BLaER1 treated with 17β-estradiol and CSF1 and Interleukin-3, amounts not matched to agents 10 nM and 100 nM (cell line): ENCODE data around the gene CHRNB1.

Experiments used
- H3K27ac ChIP-seq, 11 experiments: shearing (Covaris generic); formaldehyde crosslinking; 2 replicates each; pipeline ENCODE4 v1.8.1; 2022
- H3K27me3 ChIP-seq, 11 experiments: shearing (Covaris generic); formaldehyde crosslinking; 2 replicates each; pipeline ENCODE4 v1.8.1; 2022
- H3K36me3 ChIP-seq, 11 experiments: shearing (Covaris generic); formaldehyde crosslinking; 2 replicates each; pipeline ENCODE4 v1.8.1; 2022
- H3K4me1 ChIP-seq, 10 experiments: shearing (Covaris generic); formaldehyde crosslinking; 2 replicates each; pipeline ENCODE4 v1.8.1; 2022
- H3K4me2 ChIP-seq, 11 experiments: shearing (Covaris generic); formaldehyde crosslinking; 2 replicates each; pipeline ENCODE4 v1.8.1; 2022
- H3K4me3 ChIP-seq, 10 experiments: shearing (Covaris generic); formaldehyde crosslinking; 2 replicates each; pipeline ENCODE4 v1.8.1; 2022
- H3K9ac ChIP-seq, 11 experiments: shearing (Covaris generic); formaldehyde crosslinking; 2 replicates each; pipeline ENCODE4 v1.8.1; 2022
- H3K9me3 ChIP-seq, 11 experiments: shearing (Covaris generic); formaldehyde crosslinking; replicated peaks in 1 of 11; 2 replicates each; pipeline ENCODE4 v1.8.1; 2022
- H4K20me1 ChIP-seq, 11 experiments: shearing (Covaris generic); formaldehyde crosslinking; 2 replicates each; pipeline ENCODE4 v1.8.1; 2022
- Cebpa-rat ChIP-seq, 11 experiments: shearing (Covaris generic); IDR thresholded peaks; 2 replicates each; pipeline ENCODE4 v1.8.1; 2022

CHRNB1 gene

DNA sequence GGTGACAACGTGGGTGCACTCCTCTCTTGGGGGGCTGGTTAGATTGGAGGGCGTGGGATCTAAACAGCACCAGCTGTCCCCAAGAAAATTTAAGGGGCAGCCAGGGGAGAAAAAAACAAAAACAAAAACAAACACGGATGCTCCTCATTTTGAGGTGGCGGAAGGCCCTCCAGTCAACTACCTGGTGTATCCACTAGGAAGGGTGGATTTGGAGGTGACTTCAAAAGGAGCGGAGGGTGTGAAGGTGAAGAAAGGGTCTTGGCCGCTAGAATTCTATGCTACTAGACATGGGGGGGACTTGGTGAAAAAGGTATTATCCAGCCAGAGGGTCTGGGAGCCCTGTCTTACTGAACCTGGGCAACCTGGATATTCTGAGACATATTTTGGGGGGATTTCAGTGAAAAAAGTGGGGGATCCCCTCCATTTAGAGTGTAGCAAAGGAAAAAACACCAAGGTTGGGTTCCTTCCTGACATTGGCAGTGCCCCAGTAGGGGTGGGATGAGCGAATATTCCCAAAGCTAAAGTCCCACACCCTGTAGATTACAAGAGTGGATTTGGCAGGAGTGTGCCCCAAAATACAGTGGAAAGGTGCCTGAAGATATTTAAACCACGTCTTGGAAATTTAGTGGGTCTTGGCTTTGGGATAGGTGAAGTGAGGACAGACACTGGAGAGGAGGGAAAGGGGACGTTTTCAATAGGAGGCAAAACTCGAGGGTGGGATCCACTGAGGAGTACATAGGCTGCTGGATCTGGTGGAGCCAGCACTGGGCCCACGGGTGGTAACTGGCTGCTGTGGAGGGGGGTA, 6.0 kb upstream of the CHRNB1 start:
- peak overlapping the region; percentile 92 to 99 (median 95) for H3K4me2 ChIP-seq
- H3K27me3 ChIP-seq: peaks cover 66 to 72% (median 69%) of the 10 kb centered on the region in 11 experiments
- peak overlapping the region in 10 of 11 experiments; percentile 34 to 82 (median 60); a peak in 15 of 22 replicates for H3K9ac ChIP-seq
- no peak overlapping the region for H3K27ac ChIP-seq
- H4K20me1 ChIP-seq: peaks cover 18 to 65% (median 42%) of the 10 kb centered on the region in 11 experiments; a peak in 21 of 22 replicates
- no peak for TF ChIP-seq Cebpa-rat (IDR thresholded peaks at IDR 0.05)
- H3K4me3 ChIP-seq: peak overlapping the region; percentile 42 to 79 (median 65); a peak in 19 of 20 replicates
- H3K4me1 ChIP-seq: peaks cover 46 to 61% (median 57%) of the 10 kb centered on the region in 10 experiments
- H3K36me3 ChIP-seq: no peaks in the 10 kb centered on the region
- H3K9me3 ChIP-seq: no peaks in the 10 kb centered on the region

- Histone ChIP-seq H3K4me1 (peaks cover 46 to 63% (median 57%) of the 10 kb centered on the region in 10 experiments), H3K27me3 (peaks cover 73 to 80% (median 76%) of the 10 kb centered on the region in 11 experiments), H3K36me3 (no peaks in the 10 kb centered on the region), H3K9me3 (no peaks in the 10 kb centered on the region), H3K9ac (peak within 1 kb of the TSS; percentile 30 to 82 (median 61); a peak in 21 of 22 replicates), H3K4me3 (peak within 1 kb of the TSS; percentile 48 to 79 (median 65)), H3K4me2 (peak within 1 kb of the TSS; percentile 92 to 99 (median 95)), H3K27ac (no peak within 1 kb of the TSS), H4K20me1 (peaks cover 18 to 66% (median 46%) of the 10 kb centered on the region in 11 experiments; a peak in 21 of 22 replicates)
- TF ChIP-seq Cebpa-rat (IDR thresholded peaks at IDR 0.05): no peak
Observed at GRCh38 chr17:7439462-7440112, 5.3 kb upstream of the CHRNB1 start, which contains the start of gene FGF11. TSS of gene FGF11 (plus strand) at chr17:7439512. CDS start at chr17:7439621, 109 bp downstream.

GRCh38 chr17:7440113-7440833, 4.6 kb upstream of the CHRNB1 start:
- Histone ChIP-seq H3K27me3 (peaks cover 80 to 86% (median 83%) of the 10 kb centered on the region in 11 experiments), H3K27ac (no peak overlapping the region), H3K4me3 (peak overlapping the region; percentile 47 to 72 (median 54)), H4K20me1 (peaks cover 18 to 68% (median 46%) of the 10 kb centered on the region in 11 experiments; a peak in 21 of 22 replicates), H3K36me3 (no peaks in the 10 kb centered on the region), H3K9me3 (no peaks in the 10 kb centered on the region), H3K9ac (peak overlapping the region; percentile 24 to 66 (median 41); a peak in 15 of 22 replicates), H3K4me2 (peak overlapping the region; percentile 81 to 99 (median 89)), H3K4me1 (peaks cover 50 to 66% (median 60%) of the 10 kb centered on the region in 10 experiments)
- TF ChIP-seq Cebpa-rat (IDR thresholded peaks at IDR 0.05): no peak

- no peak for TF ChIP-seq Cebpa-rat (IDR thresholded peaks at IDR 0.05)
- Histone ChIP-seq H3K9me3 (no peaks in the 10 kb centered on the region), H3K27ac (no peak overlapping the region), H3K27me3 (peaks cover 85 to 92% (median 89%) of the 10 kb centered on the region in 11 experiments), H3K9ac (peak overlapping the region in 4 of 11 experiments; percentile 31 to 66 (median 50); a peak in 4 of 22 replicates), H4K20me1 (peaks cover 18 to 71% (median 50%) of the 10 kb centered on the region in 11 experiments; a peak in 21 of 22 replicates), H3K4me2 (peak overlapping the region; percentile 81 to 99 (median 89)), H3K36me3 (no peaks in the 10 kb centered on the region), H3K4me1 (peaks cover 56 to 67% (median 64%) of the 10 kb centered on the region in 10 experiments), H3K4me3 (peak overlapping the region; percentile 47 to 72 (median 54); a peak in 10 of 20 replicates)
Observed at GRCh38 chr17:7440834-7441195, 4.0 kb upstream of the CHRNB1 start.

DNA sequence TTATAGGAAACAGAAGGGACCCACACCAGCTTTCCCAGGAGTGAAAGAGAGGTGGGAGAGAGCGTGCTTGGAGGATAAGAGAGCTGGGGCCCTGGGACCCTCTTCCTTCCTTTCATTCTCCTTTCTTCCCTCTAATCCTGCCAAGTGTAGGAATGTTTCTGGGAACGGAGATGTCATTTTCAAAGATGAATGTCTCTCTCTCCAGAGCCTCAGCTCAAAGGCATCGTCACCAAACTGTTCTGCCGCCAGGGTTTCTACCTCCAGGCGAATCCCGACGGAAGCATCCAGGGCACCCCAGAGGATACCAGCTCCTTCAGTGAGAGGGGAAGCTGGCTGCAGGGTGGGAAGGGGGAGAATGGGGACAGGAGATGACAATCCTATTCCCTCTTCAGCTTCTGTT, 3.6 kb upstream of the CHRNB1 start:
- Histone ChIP-seq H3K36me3 (no peaks in the 10 kb centered on the region), H3K4me2 (no peak overlapping the region), H3K9ac (no peak overlapping the region), H3K27me3 (peaks cover 90 to 96% (median 93%) of the 10 kb centered on the region in 11 experiments), H3K9me3 (no peaks in the 10 kb centered on the region), H3K27ac (no peak overlapping the region), H4K20me1 (peaks cover 18 to 71% (median 51%) of the 10 kb centered on the region in 11 experiments; a peak in 21 of 22 replicates), H3K4me3 (no peak overlapping the region), H3K4me1 (peaks cover 55 to 64% (median 60%) of the 10 kb centered on the region in 10 experiments)
- no peak for TF ChIP-seq Cebpa-rat (IDR thresholded peaks at IDR 0.05)

DNA sequence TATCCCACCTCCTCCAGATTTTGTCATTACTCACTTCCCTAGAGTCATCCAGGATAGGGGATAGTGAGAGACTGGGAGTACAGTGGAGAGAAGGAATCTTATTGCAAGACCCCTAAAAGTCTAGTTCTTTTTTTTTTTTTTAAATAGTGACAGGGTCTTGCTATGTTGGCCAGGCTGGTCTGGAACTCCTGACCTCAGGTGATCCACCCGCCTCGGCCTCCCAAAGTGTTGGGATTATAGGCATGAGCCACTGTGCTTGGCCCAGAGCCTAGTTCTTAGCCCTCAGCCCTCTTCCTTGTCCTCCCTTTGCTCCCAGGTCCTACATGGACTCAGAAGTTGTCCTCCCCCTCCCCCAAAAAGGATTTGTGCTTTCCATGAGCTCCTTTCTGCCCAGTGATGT, 2.7 kb upstream of the CHRNB1 start:
- no peak overlapping the region for H3K4me3 ChIP-seq
- TF ChIP-seq Cebpa-rat (IDR thresholded peaks at IDR 0.05): no peak
- H3K36me3 ChIP-seq: no peaks in the 10 kb centered on the region
- H3K27me3 ChIP-seq: peaks cover 98 to 100% (median 100%) of the 10 kb centered on the region in 11 experiments
- H4K20me1 ChIP-seq: peaks cover 17 to 66% (median 44%) of the 10 kb centered on the region in 11 experiments; a peak in 21 of 22 replicates
- H3K4me1 ChIP-seq: peaks cover 48 to 55% (median 52%) of the 10 kb centered on the region in 10 experiments
- H3K4me2 ChIP-seq: no peak overlapping the region
- H3K9ac ChIP-seq: no peak overlapping the region
- H3K27ac ChIP-seq: no peak overlapping the region
- H3K9me3 ChIP-seq: no peaks in the 10 kb centered on the region

GRCh38 chr17:7443499-7444485, 1.1 kb upstream of the CHRNB1 start:
- Histone ChIP-seq H3K9me3 (no peaks in the 10 kb centered on the region), H3K9ac (no peak overlapping the region), H3K27ac (no peak overlapping the region), H3K36me3 (no peaks in the 10 kb centered on the region), H4K20me1 (peaks cover 4 to 49% (median 28%) of the 10 kb centered on the region in 11 experiments; a peak in 20 of 22 replicates), H3K4me3 (no peak overlapping the region), H3K4me2 (peak overlapping the region in 8 of 11 experiments; percentile 81 to 92 (median 85); a peak in 13 of 22 replicates), H3K4me1 (peaks cover 31 to 38% (median 35%) of the 10 kb centered on the region in 10 experiments), H3K27me3 (peaks cover 98 to 100% (median 100%) of the 10 kb centered on the region in 11 experiments)
- no peak for TF ChIP-seq Cebpa-rat (IDR thresholded peaks at IDR 0.05)
